OCI-LY1 (cell line): ENCODE results near the gene ZNF90.

Experiments used
- EZH2 ChIP-seq: fragments of 200-600 bp; sonication (generic), shearing (Covaris generic); IDR thresholded peaks from 2 replicates; pipeline ENCODE4 v1.8.0; 2017; ENCODE audit warnings: borderline replicate concordance, mixed run types, mild to moderate bottlenecking, antibody characterized with exemption, low read length, moderate library complexity, mixed read lengths
- TF ChIP-seq, protein P1 (sequence below): fragments of 200-600 bp; sonication (generic), shearing (Covaris generic); IDR thresholded peaks from 2 replicates; pipeline ENCODE4 v1.5.1; 2017; ENCODE audit warnings: mild to moderate bottlenecking, antibody characterized with exemption, low read length, moderate library complexity, mixed read lengths

DNA sequence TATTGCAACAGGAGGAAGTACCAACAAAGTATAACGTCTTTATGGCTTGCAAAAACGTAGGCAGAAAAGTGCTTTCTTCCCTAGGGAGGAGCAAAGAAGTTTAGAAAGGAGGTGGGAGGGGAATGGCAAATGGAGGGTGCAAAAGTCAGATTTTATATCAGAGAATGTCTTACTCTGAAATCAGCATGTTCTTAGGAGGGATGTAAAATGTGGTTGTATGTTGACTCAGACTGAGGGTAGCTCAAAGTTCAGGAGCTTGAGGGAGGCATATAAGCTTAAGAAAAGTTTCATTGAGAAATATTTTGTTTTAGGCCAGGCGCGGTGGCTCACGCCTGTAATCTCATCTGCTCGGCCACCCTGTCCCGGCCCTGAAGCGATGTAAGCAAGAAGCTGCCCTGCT is 1.7 kb downstream of the ZNF90 start:
- TF ChIP-seq, protein P1, sequence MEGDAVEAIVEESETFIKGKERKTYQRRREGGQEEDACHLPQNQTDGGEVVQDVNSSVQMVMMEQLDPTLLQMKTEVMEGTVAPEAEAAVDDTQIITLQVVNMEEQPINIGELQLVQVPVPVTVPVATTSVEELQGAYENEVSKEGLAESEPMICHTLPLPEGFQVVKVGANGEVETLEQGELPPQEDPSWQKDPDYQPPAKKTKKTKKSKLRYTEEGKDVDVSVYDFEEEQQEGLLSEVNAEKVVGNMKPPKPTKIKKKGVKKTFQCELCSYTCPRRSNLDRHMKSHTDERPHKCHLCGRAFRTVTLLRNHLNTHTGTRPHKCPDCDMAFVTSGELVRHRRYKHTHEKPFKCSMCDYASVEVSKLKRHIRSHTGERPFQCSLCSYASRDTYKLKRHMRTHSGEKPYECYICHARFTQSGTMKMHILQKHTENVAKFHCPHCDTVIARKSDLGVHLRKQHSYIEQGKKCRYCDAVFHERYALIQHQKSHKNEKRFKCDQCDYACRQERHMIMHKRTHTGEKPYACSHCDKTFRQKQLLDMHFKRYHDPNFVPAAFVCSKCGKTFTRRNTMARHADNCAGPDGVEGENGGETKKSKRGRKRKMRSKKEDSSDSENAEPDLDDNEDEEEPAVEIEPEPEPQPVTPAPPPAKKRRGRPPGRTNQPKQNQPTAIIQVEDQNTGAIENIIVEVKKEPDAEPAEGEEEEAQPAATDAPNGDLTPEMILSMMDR, result no peak
- no peak for TF ChIP-seq EZH2
